Suprapubic skin (tissue), 4 donors: ENCODE results near the gene PLCB1. TPM values are rescaled to one million over a fixed set of nuclear protein-coding genes. Genes with fewer than 3 reads are reported as not detected.

ENCODE experiments used
- DNase-seq, 2 donors: peaks; one replicate each; pipeline ENCODE4 v3.0.0-alpha.2; 2019; ENCODE audit warnings: low spot score in 2 of 2
- H3K27ac ChIP-seq: fragments of 200-600 bp; sonication (generic); one replicate; pipeline ENCODE4 v1.5.1; 2019
- H3K27me3 ChIP-seq: fragments of 200-600 bp; sonication (generic); one replicate; pipeline ENCODE4 v1.5.1; 2019
- H3K36me3 ChIP-seq: fragments of 200-600 bp; sonication (generic); one replicate; pipeline ENCODE4 v1.5.1; 2019
- H3K4me1 ChIP-seq: fragments of 200-600 bp; sonication (generic); one replicate; pipeline ENCODE4 v1.5.1; 2019
- H3K4me3 ChIP-seq: fragments of 200-600 bp; sonication (generic); one replicate; pipeline ENCODE4 v1.5.1; 2019; ENCODE audit warnings: mild to moderate bottlenecking
- H3K9me3 ChIP-seq: fragments of 200-600 bp; sonication (generic); one replicate; pipeline ENCODE4 v1.5.1; 2019
- EP300 ChIP-seq: sonication (generic); formaldehyde crosslinking; IDR thresholded peaks from one replicate; pipeline ENCODE4 v1.6.1; 2017; ENCODE audit warnings: antibody characterized with exemption
- POLR2A ChIP-seq, 2 donors: fragments of 450-650 bp; IDR thresholded peaks; one replicate each; pipeline ENCODE4 v1.6.1; 2017; ENCODE audit warnings: antibody characterized with exemption in 2 of 2, mild to moderate bottlenecking in 2 of 2, moderate library complexity in 2 of 2
- POLR2AphosphoS5 ChIP-seq, 3 donors: sonication (generic); formaldehyde crosslinking; IDR thresholded peaks; one replicate each; pipeline ENCODE4 v1.6.1; 2017; ENCODE audit warnings: antibody characterized with exemption in 3 of 3
- WGBS: methylation state at CpG from one replicate; pipeline ENCODE4 v1.1.5; 2018; 5-methylcytosine and 5-hydroxymethylcytosine counted together
- total RNA-seq, 4 donors: library from RNA; depleted of rRNA; stranded (reverse); fragments of >200 nt; gene quantifications; one replicate each; pipeline ENCODE4 v1.1.0, GENCODE V29; 2016
- TF ChIP-seq, protein P1 (sequence below), 2 donors: fragments of 200-600 bp in 1 of 2; fragments of 450-650 bp in 1 of 2; sonication (generic) in 1 of 2; IDR thresholded peaks; one replicate each; pipeline ENCODE4 v1.5.1; 2016 to 2019; ENCODE audit warnings: antibody characterized with exemption in 2 of 2, mild to moderate bottlenecking in 1 of 2, moderate library complexity in 1 of 2

The PLCB1 gene
- total RNA-seq, 4 donors from 2014 or later = 3.9 to 15.6 (median 6.7) TPM

- Histone ChIP-seq H3K4me1 (peaks cover 12% of the 10 kb centered on the region), H3K27ac (no peak overlapping the region), H3K9me3 (no peaks in the 10 kb centered on the region), H3K36me3 (no peaks in the 10 kb centered on the region), H3K27me3 (no peaks in the 10 kb centered on the region), H3K4me3 (no peak overlapping the region)
- TF ChIP-seq POLR2A (IDR thresholded peaks at IDR 0.05) = no peak
- TF ChIP-seq EP300 = no peak
- TF ChIP-seq POLR2AphosphoS5 (IDR thresholded peaks at IDR 0.05) = no peak
- TF ChIP-seq, protein P1, sequence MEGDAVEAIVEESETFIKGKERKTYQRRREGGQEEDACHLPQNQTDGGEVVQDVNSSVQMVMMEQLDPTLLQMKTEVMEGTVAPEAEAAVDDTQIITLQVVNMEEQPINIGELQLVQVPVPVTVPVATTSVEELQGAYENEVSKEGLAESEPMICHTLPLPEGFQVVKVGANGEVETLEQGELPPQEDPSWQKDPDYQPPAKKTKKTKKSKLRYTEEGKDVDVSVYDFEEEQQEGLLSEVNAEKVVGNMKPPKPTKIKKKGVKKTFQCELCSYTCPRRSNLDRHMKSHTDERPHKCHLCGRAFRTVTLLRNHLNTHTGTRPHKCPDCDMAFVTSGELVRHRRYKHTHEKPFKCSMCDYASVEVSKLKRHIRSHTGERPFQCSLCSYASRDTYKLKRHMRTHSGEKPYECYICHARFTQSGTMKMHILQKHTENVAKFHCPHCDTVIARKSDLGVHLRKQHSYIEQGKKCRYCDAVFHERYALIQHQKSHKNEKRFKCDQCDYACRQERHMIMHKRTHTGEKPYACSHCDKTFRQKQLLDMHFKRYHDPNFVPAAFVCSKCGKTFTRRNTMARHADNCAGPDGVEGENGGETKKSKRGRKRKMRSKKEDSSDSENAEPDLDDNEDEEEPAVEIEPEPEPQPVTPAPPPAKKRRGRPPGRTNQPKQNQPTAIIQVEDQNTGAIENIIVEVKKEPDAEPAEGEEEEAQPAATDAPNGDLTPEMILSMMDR (IDR thresholded peaks at IDR 0.05) = no peak
- WGBS = 86% methylated on average over 8 of the region's 8 CpGs
- DNase-seq = no peak
These were observed 13.4 kb downstream of the PLCB1 start for GRCh38 chr20:8145246-8146168.

DNA sequence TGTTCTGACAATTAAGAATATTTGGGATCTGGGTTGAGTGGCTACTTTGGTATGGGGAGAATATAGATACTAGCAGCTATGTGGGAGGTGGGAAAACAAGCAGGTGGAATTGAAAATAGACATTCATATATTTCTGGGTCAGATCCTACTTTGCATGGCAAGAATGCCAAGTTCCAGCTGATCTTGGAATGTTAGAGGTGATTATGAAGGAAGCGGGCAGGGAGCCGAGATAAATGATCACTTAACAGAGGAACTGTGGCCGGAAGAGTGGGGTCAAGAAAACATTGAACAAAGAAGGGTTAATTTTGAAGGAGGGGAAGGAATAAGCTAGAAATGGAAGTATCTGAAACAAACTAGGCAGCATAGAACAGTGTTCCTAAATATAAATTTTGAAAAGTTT, 15.4 kb downstream of the PLCB1 start:
- Histone ChIP-seq H3K27ac (no peak overlapping the region), H3K27me3 (no peaks in the 10 kb centered on the region), H3K4me3 (no peak overlapping the region), H3K9me3 (no peaks in the 10 kb centered on the region), H3K36me3 (no peaks in the 10 kb centered on the region), H3K4me1 (peaks cover 20% of the 10 kb centered on the region)
- TF ChIP-seq POLR2A (IDR thresholded peaks at IDR 0.05) (no peak), POLR2AphosphoS5 (IDR thresholded peaks at IDR 0.05) (no peak), EP300 (no peak)
- TF ChIP-seq, protein P1 (IDR thresholded peaks at IDR 0.05) = no peak
- DNase-seq = no peak
- WGBS = 71% methylated on average over 3 of the region's 3 CpGs

- Histone ChIP-seq H3K4me1 (peaks cover 21% of the 10 kb centered on the region), H3K36me3 (no peaks in the 10 kb centered on the region), H3K27ac (no peak overlapping the region), H3K27me3 (no peaks in the 10 kb centered on the region), H3K4me3 (no peak overlapping the region), H3K9me3 (no peaks in the 10 kb centered on the region)
- TF ChIP-seq EP300 (no peak), POLR2AphosphoS5 (IDR thresholded peaks at IDR 0.05) (no peak), POLR2A (IDR thresholded peaks at IDR 0.05) (no peak)
- TF ChIP-seq, protein P1 (IDR thresholded peaks at IDR 0.05) = no peak
- no peak for DNase-seq
These were observed 16.4 kb downstream of the PLCB1 start for GRCh38 chr20:8148501-8148900.

DNA sequence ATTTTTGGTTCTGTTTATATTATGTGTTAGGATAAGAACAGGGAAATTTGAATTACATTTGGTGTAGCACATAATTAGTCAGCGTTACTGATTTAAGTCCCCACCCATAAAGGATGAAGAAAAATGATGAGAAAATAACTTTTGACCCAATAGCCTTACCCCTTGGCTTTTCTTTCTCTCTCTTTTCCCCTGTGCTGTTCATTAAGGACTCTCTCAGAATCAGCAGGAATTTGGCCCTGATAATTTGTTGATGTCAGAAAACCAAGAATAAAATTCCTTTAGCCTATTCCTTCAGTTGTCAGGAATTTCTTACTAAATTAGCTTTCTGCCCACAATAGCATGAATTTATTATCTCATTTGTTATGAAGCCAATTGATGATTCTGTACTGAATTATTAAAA, 18.5 kb downstream of the PLCB1 start:
- H3K4me1 ChIP-seq = peaks cover 21% of the 10 kb centered on the region
- no peak for DNase-seq
- TF ChIP-seq EP300 (no peak), POLR2AphosphoS5 (IDR thresholded peaks at IDR 0.05) (no peak), POLR2A (IDR thresholded peaks at IDR 0.05) (no peak)
- TF ChIP-seq, protein P1 (IDR thresholded peaks at IDR 0.05) = no peak
- no peaks in the 10 kb centered on the region for H3K36me3 ChIP-seq
- no peak overlapping the region for H3K4me3 ChIP-seq
- H3K27ac ChIP-seq = peak overlapping the region; percentile 2
- H3K9me3 ChIP-seq = no peaks in the 10 kb centered on the region
- 33% methylated on average over 1 of the region's 1 CpG for WGBS
- no peaks in the 10 kb centered on the region for H3K27me3 ChIP-seq

DNA sequence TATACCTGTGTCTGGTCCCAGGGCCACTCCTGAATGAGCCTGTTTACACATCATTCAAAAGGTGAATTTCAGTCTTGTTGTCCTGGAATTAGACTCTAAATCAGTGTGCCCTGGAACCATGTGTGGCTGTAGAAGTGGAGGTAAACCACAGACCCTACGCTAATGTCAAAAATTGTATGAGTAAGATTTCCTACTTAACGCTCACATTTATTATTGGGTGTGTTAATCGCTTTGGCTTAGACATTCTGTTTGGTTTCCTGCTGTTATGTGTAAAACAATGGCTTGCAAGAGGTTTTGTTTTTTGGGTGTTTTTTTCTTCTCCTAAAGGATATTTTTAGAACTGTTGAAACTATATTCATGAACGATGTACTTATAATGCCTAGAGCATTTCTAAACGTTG, 19.3 kb downstream of the PLCB1 start:
- 45% methylated on average over 5 of the region's 5 CpGs for WGBS
- H3K27me3 ChIP-seq = no peaks in the 10 kb centered on the region
- no peak for DNase-seq
- peak overlapping the region; percentile 2 for H3K27ac ChIP-seq
- TF ChIP-seq POLR2A (IDR thresholded peaks at IDR 0.05) (no peak), POLR2AphosphoS5 (IDR thresholded peaks at IDR 0.05) (no peak), EP300 (no peak)
- TF ChIP-seq, protein P1 (IDR thresholded peaks at IDR 0.05) = no peak
- H3K4me1 ChIP-seq = peaks cover 28% of the 10 kb centered on the region
- no peak overlapping the region for H3K4me3 ChIP-seq
- no peaks in the 10 kb centered on the region for H3K36me3 ChIP-seq
- H3K9me3 ChIP-seq = no peaks in the 10 kb centered on the region
